Kidney (tissue), 14 donors: ENCODE results near the gene HNRNPM. TPM values are rescaled to one million over a fixed set of nuclear protein-coding genes. Genes with fewer than 3 reads are reported as not detected.

Source experiments
- DNase-seq, 5 donors: peaks; one replicate each; pipeline ENCODE4 v3.0.0-alpha.2; 2013 to 2020
- FAIRE-seq: peaks from 2 replicates; lab custom pipeline; 2012; peaks lifted over from hg19 to GRCh38; lab: Jason Lieb, UNC
- H3K27ac ChIP-seq, 2 donors: one replicate each; pipeline ENCODE4 v1.7.0; 2013; ENCODE audit warnings: low read depth in 2 of 2, low read length in 2 of 2, inconsistent platforms in 1 of 2
- H3K27me3 ChIP-seq: one replicate; pipeline ENCODE4 v1.7.1; 2013; ENCODE audit warnings: low read length, inconsistent platforms; ENCODE audit not compliant: control insufficient read depth, insufficient read depth
- H3K36me3 ChIP-seq, 3 donors: one replicate each; pipeline versions ENCODE4 v1.7.0 to v1.7.1; 2013; ENCODE audit warnings: low read length in 3 of 3, control low read depth in 1 of 3, inconsistent platforms in 1 of 3; ENCODE audit not compliant: insufficient read depth in 3 of 3, control insufficient read depth in 2 of 3
- H3K4me1 ChIP-seq, 3 donors: one replicate each; pipeline versions ENCODE4 v1.7.0 to v1.7.1; 2013; ENCODE audit warnings: low read length in 3 of 3, inconsistent platforms in 1 of 3, low read depth in 1 of 3; ENCODE audit not compliant: control insufficient read depth in 2 of 3, insufficient read depth in 2 of 3
- H3K4me3 ChIP-seq, 3 donors: one replicate each; pipeline versions ENCODE4 v1.7.0 to v1.8.1; 2013; ENCODE audit warnings: low read length in 3 of 3, control low read depth in 1 of 3, inconsistent platforms in 1 of 3
- H3K9ac ChIP-seq, 3 donors: one replicate each; pipeline versions ENCODE4 v1.7.0 to v1.7.1; 2013; ENCODE audit warnings: low read length in 3 of 3, control low read depth in 1 of 3, inconsistent platforms in 1 of 3
- H3K9me3 ChIP-seq, 3 donors: one replicate each; pipeline versions ENCODE4 v1.7.0 to v1.7.1; 2013; ENCODE audit warnings: low read length in 3 of 3, control low read depth in 1 of 3, inconsistent platforms in 1 of 3; ENCODE audit not compliant: control insufficient read depth in 2 of 3, insufficient read depth in 1 of 3
- intact Hi-C: fragments of 100-400 bp; cut with DNase I; formaldehyde crosslinking; loops from one replicate; pipeline ENCODE4 v1.11.1; 2022
- polyA plus RNA-seq: library from polyadenylated mRNA; stranded (reverse); fragments of 350-450 nt; fragmentation: Illumina TruSeq; extraction: RNeasy Lipid Tissue Mini Kit (QIAGEN cat#74804); gene quantifications from one replicate; pipeline ENCODE4 v1.2.3, GENCODE V29; 2014; ENCODE audit warnings: low read depth, low replicate concordance; ENCODE audit not compliant: insufficient read depth
- total RNA-seq: library from RNA; stranded (reverse); fragmentation: NEBNext Ultra II Directional; extraction: Animal tissue kit (Norgen Biotek cat#: 25700); gene quantifications from one replicate; pipeline ENCODE4 v1.2.1, GENCODE V29; 2021
- TF ChIP-seq, protein P1 (sequence below): IDR thresholded peaks from 3 replicates; pipeline ENCODE4 v1.5.1; 2012; ENCODE audit warnings: mild to moderate bottlenecking, moderate library complexity, borderline replicate concordance; ENCODE audit not compliant: insufficient read depth; ENCODE audit errors: extremely low read depth
- donor health status: control.
- donor health status: control.
- donor health status: control.
- donor health status: control.
- donor health status: control.
- donor health status: DM: yes; HTN: yes; CAD: no.
- donor health status: Normal renal cell carcinoma (clear cell type).

The HNRNPM gene
- total and polyA plus RNA-seq, 2 donors from 2014 or later, result 103 to 164 TPM

DNA sequence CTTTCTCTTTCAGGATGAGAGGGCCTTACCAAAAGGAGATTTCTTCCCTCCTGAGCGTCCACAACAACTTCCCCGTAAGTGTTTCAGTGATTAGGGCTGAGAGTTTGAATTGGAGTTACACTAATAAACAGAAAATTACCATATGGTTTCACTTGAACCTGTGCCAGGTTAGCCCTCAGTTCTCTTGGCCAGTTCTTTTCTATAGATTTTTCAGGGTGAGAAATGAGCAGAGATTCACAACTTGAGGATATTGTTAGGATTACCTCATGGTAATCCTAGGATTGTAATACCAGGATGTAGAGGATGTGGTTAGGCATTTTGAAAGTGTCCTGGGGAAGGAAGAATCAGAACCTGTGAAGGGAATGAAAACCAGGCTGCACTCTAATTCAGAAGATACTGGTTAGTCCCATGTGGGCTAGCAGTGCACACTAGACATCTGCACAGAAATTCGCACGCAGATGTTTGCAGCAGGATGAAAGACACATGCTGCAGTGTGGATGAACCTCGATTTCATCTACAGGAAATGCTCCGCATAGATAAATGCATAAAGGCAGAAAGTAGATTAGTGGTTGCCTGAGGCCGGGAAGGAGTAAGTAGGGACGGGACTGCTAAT, 24.1 kb downstream of the HNRNPM start:
- no peak overlapping the region for H3K27ac ChIP-seq
- no peak overlapping the region for H3K9ac ChIP-seq
- H3K4me1 ChIP-seq, result no peaks in the 10 kb centered on the region
- no peak overlapping the region for H3K4me3 ChIP-seq
- H3K36me3 ChIP-seq, result peaks cover 26 to 66% (median 60%) of the 10 kb centered on the region in 3 donors
- no peaks in the 10 kb centered on the region for H3K27me3 ChIP-seq
- intact Hi-C loops, result no loop called here
- TF ChIP-seq, protein P1, sequence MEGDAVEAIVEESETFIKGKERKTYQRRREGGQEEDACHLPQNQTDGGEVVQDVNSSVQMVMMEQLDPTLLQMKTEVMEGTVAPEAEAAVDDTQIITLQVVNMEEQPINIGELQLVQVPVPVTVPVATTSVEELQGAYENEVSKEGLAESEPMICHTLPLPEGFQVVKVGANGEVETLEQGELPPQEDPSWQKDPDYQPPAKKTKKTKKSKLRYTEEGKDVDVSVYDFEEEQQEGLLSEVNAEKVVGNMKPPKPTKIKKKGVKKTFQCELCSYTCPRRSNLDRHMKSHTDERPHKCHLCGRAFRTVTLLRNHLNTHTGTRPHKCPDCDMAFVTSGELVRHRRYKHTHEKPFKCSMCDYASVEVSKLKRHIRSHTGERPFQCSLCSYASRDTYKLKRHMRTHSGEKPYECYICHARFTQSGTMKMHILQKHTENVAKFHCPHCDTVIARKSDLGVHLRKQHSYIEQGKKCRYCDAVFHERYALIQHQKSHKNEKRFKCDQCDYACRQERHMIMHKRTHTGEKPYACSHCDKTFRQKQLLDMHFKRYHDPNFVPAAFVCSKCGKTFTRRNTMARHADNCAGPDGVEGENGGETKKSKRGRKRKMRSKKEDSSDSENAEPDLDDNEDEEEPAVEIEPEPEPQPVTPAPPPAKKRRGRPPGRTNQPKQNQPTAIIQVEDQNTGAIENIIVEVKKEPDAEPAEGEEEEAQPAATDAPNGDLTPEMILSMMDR, result no peak
- H3K9me3 ChIP-seq, result no peaks in the 10 kb centered on the region
- DNase-seq (no peak), FAIRE-seq (no peak)

GRCh38 chr19:8469613-8470368, 25.0 kb downstream of the HNRNPM start:
- Histone ChIP-seq H3K27ac (no peak overlapping the region), H3K4me1 (no peaks in the 10 kb centered on the region), H3K27me3 (no peaks in the 10 kb centered on the region), H3K9ac (no peak overlapping the region), H3K4me3 (no peak overlapping the region), H3K36me3 (peaks cover 26 to 69% (median 61%) of the 10 kb centered on the region in 3 donors), H3K9me3 (no peaks in the 10 kb centered on the region)
- intact Hi-C loops, result no loop called here
- FAIRE-seq, result no peak
- TF ChIP-seq, protein P1, result no peak
- no peak for DNase-seq

- Histone ChIP-seq H3K36me3 (peaks cover 11 to 60% (median 50%) of the 10 kb centered on the region in 3 donors), H3K27ac (no peak overlapping the region), H3K9me3 (no peaks in the 10 kb centered on the region), H3K4me1 (peaks cover 0 to 4% (median 0%) of the 10 kb centered on the region in 3 donors), H3K4me3 (no peak overlapping the region), H3K27me3 (no peaks in the 10 kb centered on the region), H3K9ac (no peak overlapping the region)
- TF ChIP-seq, protein P1, result no peak
- intact Hi-C loops, result no loop called here
- DNase-seq (no peak), FAIRE-seq (no peak)
These were observed 29.1 kb downstream of the HNRNPM start for GRCh38 chr19:8473648-8474476.
